ENCODE results near the gene JAZF1. TPM values are rescaled to one million over a fixed set of nuclear protein-coding genes. Genes with fewer than 3 reads are reported as not detected.

JAZF1 gene
- total RNA-seq, 1 donor from 2014 or later, result 6.4 TPM

GRCh38 chr7:28068811-28069216, 111.8 kb downstream of the JAZF1 start:
- TF ChIP-seq CTCF (IDR thresholded peaks at IDR 0.05; ENCODE audit: unreplicated experiment), result no peak
- Mint-ChIP-seq H3K27ac (no peak overlapping the region), H3K27me3 (peaks cover 8% of the 10 kb centered on the region), H3K9me3 (ENCODE audit: low read depth) (no peaks in the 10 kb centered on the region), H3K4me1 (ENCODE audit: low read depth) (peaks cover 8% of the 10 kb centered on the region), H3K36me3 (ENCODE audit: insufficient read depth) (no peaks in the 10 kb centered on the region), H3K4me3 (ENCODE audit: low read depth) (no peak overlapping the region)
- DNase-seq (ENCODE audit: low spot score, unreplicated experiment), result no peak

GRCh38 chr7:28067171-28067570, 113.4 kb downstream of the JAZF1 start:
- H3K36me3 Mint-ChIP-seq (ENCODE audit: insufficient read depth), result no peaks in the 10 kb centered on the region
- H3K4me3 Mint-ChIP-seq (ENCODE audit: low read depth), result no peak overlapping the region
- no peak overlapping the region for H3K27ac Mint-ChIP-seq
- H3K9me3 Mint-ChIP-seq (ENCODE audit: low read depth), result no peaks in the 10 kb centered on the region
- DNase-seq (ENCODE audit: low spot score, unreplicated experiment), result no peak
- peaks cover 8% of the 10 kb centered on the region for H3K4me1 Mint-ChIP-seq (ENCODE audit: low read depth)
- no peak for TF ChIP-seq CTCF (IDR thresholded peaks at IDR 0.05; ENCODE audit: unreplicated experiment)
- peaks cover 8% of the 10 kb centered on the region for H3K27me3 Mint-ChIP-seq

GRCh38 chr7:28065721-28066285, 114.8 kb downstream of the JAZF1 start:
- Mint-ChIP-seq H3K36me3 (ENCODE audit: insufficient read depth) (no peaks in the 10 kb centered on the region), H3K4me1 (ENCODE audit: low read depth) (peaks cover 8% of the 10 kb centered on the region), H3K27ac (no peak overlapping the region), H3K9me3 (ENCODE audit: low read depth) (no peaks in the 10 kb centered on the region), H3K27me3 (peaks cover 4% of the 10 kb centered on the region), H3K4me3 (ENCODE audit: low read depth) (no peak overlapping the region)
- DNase-seq (ENCODE audit: low spot score, unreplicated experiment), result no peak
- TF ChIP-seq CTCF (IDR thresholded peaks at IDR 0.05; ENCODE audit: unreplicated experiment), result no peak

GRCh38 chr7:28065308-28065707, 115.3 kb downstream of the JAZF1 start:
- TF ChIP-seq CTCF (IDR thresholded peaks at IDR 0.05; ENCODE audit: unreplicated experiment), result no peak
- H3K27ac Mint-ChIP-seq, result no peak overlapping the region
- H3K9me3 Mint-ChIP-seq (ENCODE audit: low read depth), result no peaks in the 10 kb centered on the region
- H3K27me3 Mint-ChIP-seq, result peaks cover 4% of the 10 kb centered on the region
- H3K4me3 Mint-ChIP-seq (ENCODE audit: low read depth), result no peak overlapping the region
- peaks cover 8% of the 10 kb centered on the region for H3K4me1 Mint-ChIP-seq (ENCODE audit: low read depth)
- no peaks in the 10 kb centered on the region for H3K36me3 Mint-ChIP-seq (ENCODE audit: insufficient read depth)
- DNase-seq (ENCODE audit: low spot score, unreplicated experiment), result no peak

GRCh38 chr7:28064437-28064836, 116.2 kb downstream of the JAZF1 start:
- H3K4me1 Mint-ChIP-seq (ENCODE audit: low read depth), result peaks cover 8% of the 10 kb centered on the region
- H3K4me3 Mint-ChIP-seq (ENCODE audit: low read depth), result no peak overlapping the region
- DNase-seq (ENCODE audit: low spot score, unreplicated experiment), result no peak
- no peak for TF ChIP-seq CTCF (IDR thresholded peaks at IDR 0.05; ENCODE audit: unreplicated experiment)
- H3K27me3 Mint-ChIP-seq, result no peaks in the 10 kb centered on the region
- H3K36me3 Mint-ChIP-seq (ENCODE audit: insufficient read depth), result no peaks in the 10 kb centered on the region
- H3K27ac Mint-ChIP-seq, result no peak overlapping the region
- no peaks in the 10 kb centered on the region for H3K9me3 Mint-ChIP-seq (ENCODE audit: low read depth)

Data from progenitor cell of endocrine pancreas (in vitro differentiated cells).